Hypothalamus (tissue), 51 donors: ENCODE data around the gene SRD5A3.

Source experiments
- DNase-seq, 51 donors: peaks; one replicate each; lab custom pipeline; 2025; lab: John Stamatoyannopoulos, UW

Gene SRD5A3

GRCh38 chr4:55399581-55399980 is 53.5 kb downstream of the SRD5A3 start:
- DNase-seq = no peak

- no peak for DNase-seq
Observed at GRCh38 chr4:55405073-55405472, 59.0 kb downstream of the SRD5A3 start.

- no peak for DNase-seq
Observed at GRCh38 chr4:55406545-55406944, 60.5 kb downstream of the SRD5A3 start.

GRCh38 chr4:55407119-55407518 is 61.1 kb downstream of the SRD5A3 start:
- no peak for DNase-seq

- DNase-seq = no peak
Observed at GRCh38 chr4:55407764-55408163, 61.7 kb downstream of the SRD5A3 start.

- DNase-seq = peak in 2 of 51 donors; percentile 11 to 36
Observed at GRCh38 chr4:55409468-55410171, 63.6 kb downstream of the SRD5A3 start.

GRCh38 chr4:55410431-55410830 is 64.4 kb downstream of the SRD5A3 start:
- DNase-seq = no peak

GRCh38 chr4:55411621-55412020 is 65.6 kb downstream of the SRD5A3 start:
- DNase-seq = no peak

GRCh38 chr4:55416176-55416575 is 70.1 kb downstream of the SRD5A3 start:
- DNase-seq = no peak
